Measurements from ENCODE around the gene TC2N. TPM values are rescaled to one million over a fixed set of nuclear protein-coding genes. Genes with fewer than 3 reads are reported as not detected.

TC2N gene
- total and polyA plus RNA-seq, 2 of the 4 experiments (the other 2 are of a cell fraction), result 0.03 to 0.18 TPM

DNA sequence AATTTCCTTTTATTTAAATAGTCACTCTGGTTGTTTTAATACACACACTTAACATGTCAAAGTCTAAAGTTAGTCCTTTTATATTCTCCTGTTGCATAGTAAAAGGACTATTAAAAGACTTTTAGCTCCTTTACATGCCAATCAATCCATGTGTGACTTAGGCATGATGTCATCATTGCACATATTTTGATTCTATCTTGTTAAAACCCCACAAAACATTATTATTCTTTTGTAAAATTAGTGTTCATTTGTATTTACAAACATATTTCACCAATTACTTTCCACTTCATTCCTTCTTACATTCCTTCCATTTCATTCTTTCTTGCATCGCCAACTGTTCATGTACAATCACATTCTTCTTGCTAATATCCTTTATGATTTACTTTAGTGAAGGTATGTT, 39.6 kb downstream of the TC2N start:
- intact Hi-C loops (cut with micrococcal nuclease), result no loop called here

More for the DNA sequence above, 39.6 kb downstream of the TC2N start:
- no peak overlapping the region for H2AFZ ChIP-seq (replicated peaks; ENCODE audit: low read length, poor library complexity)
- no peak overlapping the region for H2BK120ac ChIP-seq (ENCODE audit: low read depth, low read length)
- DNase-seq, result no peak
- ChIA-PET CTCF (no interaction called here), POLR2A (ENCODE audit: unreplicated experiment) (no interaction called here)
- no peak overlapping the region for H2BK5ac ChIP-seq (ENCODE audit: low read depth, low read length, poor library complexity, severe bottlenecking)
- no peak for ATAC-seq (ENCODE audit: low read depth)
- in situ Hi-C loops (cut with MboI; ENCODE audit: low sequenced_read_pairs), result no loop called here
- no peak overlapping the region for H3K14ac ChIP-seq (replicated peaks; ENCODE audit: low read depth, low read length)
- H3K4me1 ChIP-seq (ENCODE audit: control insufficient read depth, insufficient read depth, low read length), result no peaks in the 10 kb centered on the region
- no peaks in the 10 kb centered on the region for H3K36me3 ChIP-seq (ENCODE audit: control insufficient read depth, insufficient read depth, low read length)
- no peak overlapping the region for H3K4ac ChIP-seq (ENCODE audit: low read depth, low read length)
- no peak overlapping the region for H2AK5ac ChIP-seq (ENCODE audit: low read depth, low read length)
- no peak overlapping the region for H3K4me3 ChIP-seq (ENCODE audit: insufficient read depth, low read depth, low read length)
- no peak overlapping the region for H4K8ac ChIP-seq (ENCODE audit: low read depth in 2 of 2, low read length in 2 of 2)
- no peak overlapping the region for H3K56ac ChIP-seq (ENCODE audit: extremely low read depth, insufficient read depth, low read length)
- no peak overlapping the region for H3K27ac ChIP-seq (ENCODE audit: insufficient read depth, low read length)
- no peak overlapping the region for H2BK20ac ChIP-seq (ENCODE audit: low read depth, low read length)
- 0 out of 2 replicates have a peak, but pooled peaks cover 2% of the 10 kb centered on the region for H3K9me3 ChIP-seq (ENCODE audit: control insufficient read depth, insufficient read depth, low read length)
- no peak overlapping the region for H2BK15ac ChIP-seq (ENCODE audit: low read depth, low read length)
- H3K27me3 ChIP-seq (ENCODE audit: control insufficient read depth, insufficient read depth, low read length), result peaks cover 2% of the 10 kb centered on the region; the same call in 1 of the 2 replicates
- TF ChIP-seq CEBPB (IDR thresholded peaks at IDR 0.05; ENCODE audit: low read depth, low read length) (no peak), MAFK (IDR thresholded peaks at IDR 0.05; ENCODE audit: low read depth, low read length) (no peak), RFX5 (IDR thresholded peaks at IDR 0.05; ENCODE audit: low read depth, low read length) (no peak), MXI1 (IDR thresholded peaks at IDR 0.05; ENCODE audit: borderline replicate concordance, low read depth, low read length) (no peak), SMC3 (IDR thresholded peaks at IDR 0.05; ENCODE audit: low read depth, low read length) (no peak), RCOR1 (IDR thresholded peaks at IDR 0.05; ENCODE audit: insufficient replicate concordance, low read length) (no peak), FOS (IDR thresholded peaks at IDR 0.05; ENCODE audit: low read depth, low read length) (no peak)
- no peak overlapping the region for H4K5ac ChIP-seq (ENCODE audit: low read depth, low read length)
- H3K9ac ChIP-seq (ENCODE audit: low read depth, low read length), result no peak overlapping the region
- no peaks in the 10 kb centered on the region for H3K79me1 ChIP-seq (ENCODE audit: low read depth in 1 of 2, low read length in 2 of 2)
- H3K23ac ChIP-seq (ENCODE audit: low read depth, low read length), result no peak overlapping the region
- H3K4me2 ChIP-seq (ENCODE audit: low read depth, low read length), result no peak overlapping the region
- no peak overlapping the region for H2AK9ac ChIP-seq (replicated peaks; ENCODE audit: low read depth, low read length, poor library complexity)
- 100% methylated on average over 1 of the region's 1 CpG; no CpG with 5 or more reads in 1 of the 2 experiments for WGBS, 2 experiments (ENCODE audit: extremely low coverage in 2 of 2, insufficient read length in 1 of 2)
- BruUV-seq (replicated peaks), result no TSS peak
- dilution Hi-C loops (cut with HindIII; ENCODE audit: low sequenced_read_pairs, unreplicated experiment), result no loop called here
- H3K9me1 ChIP-seq (ENCODE audit: insufficient read depth, low read length), result no peaks in the 10 kb centered on the region
- H4K91ac ChIP-seq (ENCODE audit: insufficient read depth, low read depth, low read length), result no peak overlapping the region
- no peaks in the 10 kb centered on the region for H4K20me1 ChIP-seq (ENCODE audit: insufficient read depth, low read length)
- no peak overlapping the region for H3K18ac ChIP-seq (ENCODE audit: low read depth, low read length)
